GM23338 (cell line): Measurements from ENCODE around the gene RAP1GAP2. TPM values are rescaled to one million over a fixed set of nuclear protein-coding genes. Genes with fewer than 3 reads are reported as not detected.

ENCODE experiments used
- ATAC-seq: fragments of 200-7000 bp; cut with Tn5 transposase; 3 replicates; pipeline ENCODE4 v1.9.1; 2020
- DNase-seq: peaks from one replicate; pipeline ENCODE4 v3.0.0-alpha.2; 2015; ENCODE audit warnings: low spot score
- H2AFZ ChIP-seq: fragments of 200-600 bp; sonication (generic); 2 replicates; pipeline ENCODE4 v1.8.0; 2016; ENCODE audit warnings: antibody characterized with exemption, mild to moderate bottlenecking, moderate library complexity
- H3F3A ChIP-seq: fragments of 200-600 bp; sonication (generic); replicated peaks from 2 replicates; pipeline ENCODE4 v1.8.0; 2017; ENCODE audit warnings: antibody characterized with exemption, mixed run types, low read depth
- H3K27ac ChIP-seq: fragments of 200-600 bp; sonication (generic); 2 replicates; pipeline ENCODE4 v1.6.1; 2016; ENCODE audit warnings: low read depth
- H3K27me3 ChIP-seq: fragments of 200-600 bp; sonication (generic); 2 replicates; pipeline ENCODE4 v1.8.0; 2016; ENCODE audit warnings: mild to moderate bottlenecking, mixed run types, moderate library complexity; ENCODE audit not compliant: insufficient read depth
- H3K36me3 ChIP-seq: fragments of 200-600 bp; sonication (generic); 2 replicates; pipeline ENCODE4 v1.8.0; 2016; ENCODE audit warnings: mild to moderate bottlenecking; ENCODE audit not compliant: insufficient read depth
- H3K4me1 ChIP-seq: fragments of 200-600 bp; sonication (generic); 2 replicates; pipeline ENCODE4 v1.8.0; 2016; ENCODE audit warnings: mild to moderate bottlenecking, moderate library complexity; ENCODE audit not compliant: insufficient read depth
- H3K4me2 ChIP-seq: fragments of 200-600 bp; sonication (generic); 2 replicates; pipeline ENCODE4 v1.7.1; 2017; ENCODE audit warnings: mixed run types
- H3K4me3 ChIP-seq: fragments of 200-600 bp; sonication (generic); 2 replicates; pipeline ENCODE4 v1.6.1; 2016; ENCODE audit warnings: mixed run types
- H3K79me2 ChIP-seq: fragments of 200-600 bp; sonication (generic); replicated peaks from 2 replicates; pipeline ENCODE4 v1.8.0; 2017; ENCODE audit warnings: mild to moderate bottlenecking; ENCODE audit not compliant: insufficient read depth
- H3K9me2 ChIP-seq: fragments of 200-600 bp; sonication (generic); 2 replicates; pipeline ENCODE4 v1.8.0; 2017; ENCODE audit not compliant: insufficient read depth
- H4K20me1 ChIP-seq: fragments of 200-600 bp; sonication (generic); replicated peaks from 2 replicates; pipeline ENCODE4 v1.8.0; 2017; ENCODE audit warnings: mild to moderate bottlenecking; ENCODE audit not compliant: insufficient read depth
- H3K27ac Mint-ChIP-seq: 2 replicates; pipeline ENCODE4 v1.8.0; 2020; ENCODE audit warnings: inconsistent platforms, mild to moderate bottlenecking, moderate library complexity, mixed read lengths
- H3K27me3 Mint-ChIP-seq: 3 replicates; pipeline ENCODE4 v1.8.0; 2022; ENCODE audit warnings: low read depth, mild to moderate bottlenecking, moderate library complexity, mixed read lengths, inconsistent platforms; ENCODE audit not compliant: insufficient read depth, poor library complexity
- H3K36me3 Mint-ChIP-seq: 3 replicates; pipeline ENCODE4 v1.8.0; 2021; ENCODE audit warnings: low read depth, mild to moderate bottlenecking, inconsistent platforms, moderate library complexity, mixed read lengths
- H3K4me1 Mint-ChIP-seq: 3 replicates; pipeline ENCODE4 v1.8.0; 2020; ENCODE audit warnings: mild to moderate bottlenecking, inconsistent platforms, mixed read lengths
- H3K4me3 Mint-ChIP-seq: 3 replicates; pipeline ENCODE4 v1.8.0; 2021; ENCODE audit warnings: moderate library complexity, mild to moderate bottlenecking, inconsistent platforms, mixed read lengths
- H3K9me3 Mint-ChIP-seq: 3 replicates; pipeline ENCODE4 v1.8.0; 2020; ENCODE audit warnings: moderate library complexity, mild to moderate bottlenecking, inconsistent platforms, mixed read lengths
- CREB1 ChIP-seq: fragments of 250-450 bp; sonication (Bioruptor Pico); IDR thresholded peaks from 2 replicates; pipeline ENCODE4 v1.5.0; 2020; ENCODE audit warnings: low read depth, mild to moderate bottlenecking, moderate library complexity
- ETS1 ChIP-seq: IDR thresholded peaks from 2 replicates; pipeline ENCODE4 v1.6.1; 2016; ENCODE audit warnings: antibody characterized with exemption
- EZH2 ChIP-seq: fragments of 200-600 bp; sonication (generic); IDR thresholded peaks from one replicate; pipeline ENCODE4 v1.8.0; 2017; ENCODE audit warnings: antibody characterized with exemption, mild to moderate bottlenecking, low read depth; ENCODE audit not compliant: unreplicated experiment
- EZH2phosphoT487 ChIP-seq: fragments of 200-600 bp; sonication (generic); IDR thresholded peaks from one replicate; pipeline ENCODE4 v1.8.1; 2018; ENCODE audit warnings: antibody characterized with exemption; ENCODE audit not compliant: unreplicated experiment
- JUNB ChIP-seq: IDR thresholded peaks from one replicate; pipeline ENCODE4 v1.6.1; 2016; ENCODE audit warnings: antibody characterized with exemption; ENCODE audit not compliant: unreplicated experiment
- NANOG ChIP-seq: IDR thresholded peaks from 2 replicates; pipeline ENCODE4 v1.6.1; 2016; ENCODE audit warnings: antibody characterized with exemption, borderline replicate concordance
- POLR2AphosphoS5 ChIP-seq: IDR thresholded peaks from 2 replicates; pipeline ENCODE4 v1.6.1; 2016; ENCODE audit warnings: antibody characterized with exemption, low read depth
- STAT1 ChIP-seq: IDR thresholded peaks from one replicate; pipeline ENCODE4 v1.6.1; 2016; ENCODE audit warnings: antibody characterized with exemption; ENCODE audit not compliant: unreplicated experiment
- ZNF114 ChIP-seq: fragments of 250-450 bp; sonication (Bioruptor Pico); IDR thresholded peaks from 2 replicates; pipeline ENCODE4 v1.5.0; 2020; ENCODE audit warnings: mild to moderate bottlenecking, moderate library complexity
- ZNF331 ChIP-seq: fragments of 250-450 bp; sonication (Bioruptor Pico); IDR thresholded peaks from 2 replicates; pipeline ENCODE4 v1.5.0; 2020; ENCODE audit warnings: low read depth, mild to moderate bottlenecking, moderate library complexity
- polyA plus RNA-seq: library from polyadenylated mRNA; unstranded; fragments of >200 nt; fragmentation: Nextera tagmentation; extraction: Ambion mirVana; gene quantifications from 2 replicates; pipeline ENCODE4 v1.2.1, GENCODE V29; 2016
- total RNA-seq: library from RNA; depleted of rRNA; stranded (reverse); fragments of >200 nt; shearing (Covaris generic); gene quantifications from 2 replicates; pipeline ENCODE4 v1.2.3, GENCODE V29; 2014
- TF ChIP-seq, protein P1 (sequence below): fragments of 250-450 bp; sonication (Bioruptor Pico); IDR thresholded peaks from 2 replicates; pipeline ENCODE4 v1.5.0; 2020; ENCODE audit warnings: mild to moderate bottlenecking, moderate library complexity
- TF ChIP-seq, protein P2 (sequence below): IDR thresholded peaks from one replicate; pipeline ENCODE4 v1.6.1; 2018; ENCODE audit warnings: antibody characterized with exemption; ENCODE audit not compliant: unreplicated experiment
- TF ChIP-seq, protein P3 (sequence below), 2 experiments: fragments of 200-600 bp in 1 of 2; sonication (generic) in 1 of 2; conservative IDR thresholded peaks; 2 replicates each; pipeline versions ENCODE4 v1.5.1 to v1.6.1; 2016 to 2017; ENCODE audit warnings: antibody characterized with exemption in 2 of 2, low read depth in 2 of 2, mild to moderate bottlenecking in 2 of 2, moderate library complexity in 1 of 2

Gene RAP1GAP2
- total and polyA plus RNA-seq, 2 experiments from 2014 or later = 17.8 to 46.1 TPM

DNA sequence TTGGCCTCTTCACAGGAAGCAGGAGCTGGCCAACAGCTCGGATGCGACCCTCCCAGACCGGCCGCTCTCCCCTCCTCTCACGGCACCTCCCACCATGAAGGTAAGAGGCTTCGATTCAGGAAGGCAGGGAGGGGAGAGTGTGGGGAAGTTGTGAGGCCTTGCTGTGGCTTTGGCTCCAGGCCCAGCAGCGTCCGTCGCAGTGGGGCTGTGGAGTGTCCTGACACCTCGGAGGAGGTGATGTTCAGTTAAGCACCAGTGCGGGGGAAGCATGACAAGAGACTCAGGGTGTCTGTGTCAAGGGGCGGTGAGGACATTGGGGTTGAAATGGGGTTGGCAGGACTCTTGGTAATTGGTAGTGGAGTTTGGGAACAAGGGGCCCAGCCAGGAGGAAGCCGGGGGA is 109.0 kb downstream of the RAP1GAP2 start:
- H3K79me2 ChIP-seq = peaks cover 76% of the 10 kb centered on the region
- H4K20me1 ChIP-seq = peaks cover 48% of the 10 kb centered on the region
- Mint-ChIP-seq H3K9me3 (peaks cover 4% of the 10 kb centered on the region; the same call in 2 of the 3 replicates), H3K4me1 (peaks cover 39% of the 10 kb centered on the region), H3K27me3 (peaks cover 17% of the 10 kb centered on the region), H3K27ac (no peak overlapping the region), H3K4me3 (no peak overlapping the region), H3K36me3 (peaks cover 39% of the 10 kb centered on the region)
- ATAC-seq (no peak), DNase-seq (no peak)
- H3K36me3 ChIP-seq = no peaks in the 10 kb centered on the region
- no peak overlapping the region for H3K4me3 ChIP-seq
- H3F3A ChIP-seq = no peaks in the 10 kb centered on the region; the same call in 1 of the 2 replicates
- no peaks in the 10 kb centered on the region for H3K27me3 ChIP-seq
- no peak overlapping the region for H3K4me2 ChIP-seq
- peaks cover 12% of the 10 kb centered on the region; the same call in 1 of the 2 replicates for H3K4me1 ChIP-seq
- H3K9me2 ChIP-seq = no peaks in the 10 kb centered on the region
- TF ChIP-seq ZNF114 (CRISPR knock-in tag) (no peak), ZNF331 (CRISPR knock-in tag) (no peak), CREB1 (no peak), ETS1 (no peak), EZH2phosphoT487 (no peak), POLR2AphosphoS5 (no peak), STAT1 (no peak), EZH2 (no peak), JUNB (no peak), NANOG (no peak)
- TF ChIP-seq, protein P1, sequence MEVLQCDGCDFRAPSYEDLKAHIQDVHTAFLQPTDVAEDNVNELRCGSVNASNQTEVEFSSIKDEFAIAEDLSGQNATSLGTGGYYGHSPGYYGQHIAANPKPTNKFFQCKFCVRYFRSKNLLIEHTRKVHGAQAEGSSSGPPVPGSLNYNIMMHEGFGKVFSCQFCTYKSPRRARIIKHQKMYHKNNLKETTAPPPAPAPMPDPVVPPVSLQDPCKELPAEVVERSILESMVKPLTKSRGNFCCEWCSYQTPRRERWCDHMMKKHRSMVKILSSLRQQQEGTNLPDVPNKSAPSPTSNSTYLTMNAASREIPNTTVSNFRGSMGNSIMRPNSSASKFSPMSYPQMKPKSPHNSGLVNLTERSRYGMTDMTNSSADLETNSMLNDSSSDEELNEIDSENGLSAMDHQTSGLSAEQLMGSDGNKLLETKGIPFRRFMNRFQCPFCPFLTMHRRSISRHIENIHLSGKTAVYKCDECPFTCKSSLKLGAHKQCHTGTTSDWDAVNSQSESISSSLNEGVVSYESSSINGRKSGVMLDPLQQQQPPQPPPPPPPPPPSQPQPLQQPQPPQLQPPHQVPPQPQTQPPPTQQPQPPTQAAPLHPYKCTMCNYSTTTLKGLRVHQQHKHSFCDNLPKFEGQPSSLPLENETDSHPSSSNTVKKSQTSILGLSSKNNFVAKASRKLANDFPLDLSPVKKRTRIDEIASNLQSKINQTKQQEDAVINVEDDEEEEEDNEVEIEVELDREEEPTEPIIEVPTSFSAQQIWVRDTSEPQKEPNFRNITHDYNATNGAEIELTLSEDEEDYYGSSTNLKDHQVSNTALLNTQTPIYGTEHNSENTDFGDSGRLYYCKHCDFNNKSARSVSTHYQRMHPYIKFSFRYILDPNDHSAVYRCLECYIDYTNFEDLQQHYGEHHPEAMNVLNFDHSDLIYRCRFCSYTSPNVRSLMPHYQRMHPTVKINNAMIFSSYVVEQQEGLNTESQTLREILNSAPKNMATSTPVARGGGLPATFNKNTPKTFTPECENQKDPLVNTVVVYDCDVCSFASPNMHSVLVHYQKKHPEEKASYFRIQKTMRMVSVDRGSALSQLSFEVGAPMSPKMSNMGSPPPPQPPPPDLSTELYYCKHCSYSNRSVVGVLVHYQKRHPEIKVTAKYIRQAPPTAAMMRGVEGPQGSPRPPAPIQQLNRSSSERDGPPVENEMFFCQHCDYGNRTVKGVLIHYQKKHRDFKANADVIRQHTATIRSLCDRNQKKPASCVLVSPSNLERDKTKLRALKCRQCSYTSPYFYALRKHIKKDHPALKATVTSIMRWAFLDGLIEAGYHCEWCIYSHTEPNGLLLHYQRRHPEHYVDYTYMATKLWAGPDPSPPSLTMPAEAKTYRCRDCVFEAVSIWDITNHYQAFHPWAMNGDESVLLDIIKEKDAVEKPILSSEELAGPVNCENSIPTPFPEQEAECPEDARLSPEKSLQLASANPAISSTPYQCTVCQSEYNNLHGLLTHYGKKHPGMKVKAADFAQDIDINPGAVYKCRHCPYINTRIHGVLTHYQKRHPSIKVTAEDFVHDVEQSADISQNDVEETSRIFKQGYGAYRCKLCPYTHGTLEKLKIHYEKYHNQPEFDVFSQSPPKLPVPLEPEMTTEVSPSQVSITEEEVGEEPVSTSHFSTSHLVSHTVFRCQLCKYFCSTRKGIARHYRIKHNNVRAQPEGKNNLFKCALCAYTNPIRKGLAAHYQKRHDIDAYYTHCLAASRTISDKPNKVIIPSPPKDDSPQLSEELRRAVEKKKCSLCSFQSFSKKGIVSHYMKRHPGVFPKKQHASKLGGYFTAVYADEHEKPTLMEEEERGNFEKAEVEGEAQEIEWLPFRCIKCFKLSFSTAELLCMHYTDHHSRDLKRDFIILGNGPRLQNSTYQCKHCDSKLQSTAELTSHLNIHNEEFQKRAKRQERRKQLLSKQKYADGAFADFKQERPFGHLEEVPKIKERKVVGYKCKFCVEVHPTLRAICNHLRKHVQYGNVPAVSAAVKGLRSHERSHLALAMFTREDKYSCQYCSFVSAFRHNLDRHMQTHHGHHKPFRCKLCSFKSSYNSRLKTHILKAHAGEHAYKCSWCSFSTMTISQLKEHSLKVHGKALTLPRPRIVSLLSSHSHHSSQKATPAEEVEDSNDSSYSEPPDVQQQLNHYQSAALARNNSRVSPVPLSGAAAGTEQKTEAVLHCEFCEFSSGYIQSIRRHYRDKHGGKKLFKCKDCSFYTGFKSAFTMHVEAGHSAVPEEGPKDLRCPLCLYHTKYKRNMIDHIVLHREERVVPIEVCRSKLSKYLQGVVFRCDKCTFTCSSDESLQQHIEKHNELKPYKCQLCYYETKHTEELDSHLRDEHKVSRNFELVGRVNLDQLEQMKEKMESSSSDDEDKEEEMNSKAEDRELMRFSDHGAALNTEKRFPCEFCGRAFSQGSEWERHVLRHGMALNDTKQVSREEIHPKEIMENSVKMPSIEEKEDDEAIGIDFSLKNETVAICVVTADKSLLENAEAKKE = no peak
- TF ChIP-seq, protein P2, sequence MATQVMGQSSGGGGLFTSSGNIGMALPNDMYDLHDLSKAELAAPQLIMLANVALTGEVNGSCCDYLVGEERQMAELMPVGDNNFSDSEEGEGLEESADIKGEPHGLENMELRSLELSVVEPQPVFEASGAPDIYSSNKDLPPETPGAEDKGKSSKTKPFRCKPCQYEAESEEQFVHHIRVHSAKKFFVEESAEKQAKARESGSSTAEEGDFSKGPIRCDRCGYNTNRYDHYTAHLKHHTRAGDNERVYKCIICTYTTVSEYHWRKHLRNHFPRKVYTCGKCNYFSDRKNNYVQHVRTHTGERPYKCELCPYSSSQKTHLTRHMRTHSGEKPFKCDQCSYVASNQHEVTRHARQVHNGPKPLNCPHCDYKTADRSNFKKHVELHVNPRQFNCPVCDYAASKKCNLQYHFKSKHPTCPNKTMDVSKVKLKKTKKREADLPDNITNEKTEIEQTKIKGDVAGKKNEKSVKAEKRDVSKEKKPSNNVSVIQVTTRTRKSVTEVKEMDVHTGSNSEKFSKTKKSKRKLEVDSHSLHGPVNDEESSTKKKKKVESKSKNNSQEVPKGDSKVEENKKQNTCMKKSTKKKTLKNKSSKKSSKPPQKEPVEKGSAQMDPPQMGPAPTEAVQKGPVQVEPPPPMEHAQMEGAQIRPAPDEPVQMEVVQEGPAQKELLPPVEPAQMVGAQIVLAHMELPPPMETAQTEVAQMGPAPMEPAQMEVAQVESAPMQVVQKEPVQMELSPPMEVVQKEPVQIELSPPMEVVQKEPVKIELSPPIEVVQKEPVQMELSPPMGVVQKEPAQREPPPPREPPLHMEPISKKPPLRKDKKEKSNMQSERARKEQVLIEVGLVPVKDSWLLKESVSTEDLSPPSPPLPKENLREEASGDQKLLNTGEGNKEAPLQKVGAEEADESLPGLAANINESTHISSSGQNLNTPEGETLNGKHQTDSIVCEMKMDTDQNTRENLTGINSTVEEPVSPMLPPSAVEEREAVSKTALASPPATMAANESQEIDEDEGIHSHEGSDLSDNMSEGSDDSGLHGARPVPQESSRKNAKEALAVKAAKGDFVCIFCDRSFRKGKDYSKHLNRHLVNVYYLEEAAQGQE = no peak
- TF ChIP-seq, protein P3, sequence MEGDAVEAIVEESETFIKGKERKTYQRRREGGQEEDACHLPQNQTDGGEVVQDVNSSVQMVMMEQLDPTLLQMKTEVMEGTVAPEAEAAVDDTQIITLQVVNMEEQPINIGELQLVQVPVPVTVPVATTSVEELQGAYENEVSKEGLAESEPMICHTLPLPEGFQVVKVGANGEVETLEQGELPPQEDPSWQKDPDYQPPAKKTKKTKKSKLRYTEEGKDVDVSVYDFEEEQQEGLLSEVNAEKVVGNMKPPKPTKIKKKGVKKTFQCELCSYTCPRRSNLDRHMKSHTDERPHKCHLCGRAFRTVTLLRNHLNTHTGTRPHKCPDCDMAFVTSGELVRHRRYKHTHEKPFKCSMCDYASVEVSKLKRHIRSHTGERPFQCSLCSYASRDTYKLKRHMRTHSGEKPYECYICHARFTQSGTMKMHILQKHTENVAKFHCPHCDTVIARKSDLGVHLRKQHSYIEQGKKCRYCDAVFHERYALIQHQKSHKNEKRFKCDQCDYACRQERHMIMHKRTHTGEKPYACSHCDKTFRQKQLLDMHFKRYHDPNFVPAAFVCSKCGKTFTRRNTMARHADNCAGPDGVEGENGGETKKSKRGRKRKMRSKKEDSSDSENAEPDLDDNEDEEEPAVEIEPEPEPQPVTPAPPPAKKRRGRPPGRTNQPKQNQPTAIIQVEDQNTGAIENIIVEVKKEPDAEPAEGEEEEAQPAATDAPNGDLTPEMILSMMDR (conservative IDR thresholded peaks at IDR 0.05; ENCODE audit: low read depth in 2 of 2) = no peak
- H2AFZ ChIP-seq = no peak overlapping the region
- H3K27ac ChIP-seq = no peak overlapping the region
